Nephron progenitor cell (in vitro differentiated cells): ENCODE data around the gene ATRNL1.
"Not testable (repeated sequence)": the region's sequence is repeated elsewhere in the genome, so short reads cannot be mapped to it uniquely, and the experiment has no call there.

Source experiments
- DNase-seq: peaks from one replicate; pipeline ENCODE4 v3.0.0; 2021
- H3K27ac Mint-ChIP-seq: 2 replicates; pipeline ENCODE4 v1.8.0; 2021; ENCODE audit warnings: mild to moderate bottlenecking, moderate library complexity, mixed read lengths
- H3K27me3 Mint-ChIP-seq: 2 replicates; pipeline ENCODE4 v1.8.0; 2021; ENCODE audit warnings: mild to moderate bottlenecking, low read depth, mixed read lengths; ENCODE audit not compliant: poor library complexity
- H3K36me3 Mint-ChIP-seq: 2 replicates; pipeline ENCODE4 v1.8.0; 2021; ENCODE audit warnings: low read depth, mixed read lengths
- H3K4me1 Mint-ChIP-seq: 2 replicates; pipeline ENCODE4 v1.8.0; 2021; ENCODE audit warnings: mixed read lengths
- H3K4me3 Mint-ChIP-seq: 2 replicates; pipeline ENCODE4 v1.8.0; 2021; ENCODE audit warnings: mild to moderate bottlenecking, moderate library complexity, mixed read lengths
- H3K9me3 Mint-ChIP-seq: 2 replicates; pipeline ENCODE4 v1.8.0; 2021; ENCODE audit warnings: mild to moderate bottlenecking, moderate library complexity, mixed read lengths
- CTCF ChIP-seq: fragments of 200-600 bp; sonication (generic); IDR thresholded peaks from 2 replicates; pipeline ENCODE4 v1.5.0; 2021; ENCODE audit warnings: antibody characterized with exemption

Gene ATRNL1

GRCh38 chr10:115720121-115720520, 627.0 kb downstream of the ATRNL1 start:
- Mint-ChIP-seq H3K36me3 (no peaks in the 10 kb centered on the region), H3K27ac (no peak overlapping the region), H3K4me1 (no peaks in the 10 kb centered on the region), H3K9me3 (no peaks in the 10 kb centered on the region), H3K27me3 (no peaks in the 10 kb centered on the region), H3K4me3 (no peak overlapping the region)
- no peak for TF ChIP-seq CTCF
- no peak for DNase-seq

- Mint-ChIP-seq H3K27me3 (no peaks in the 10 kb centered on the region), H3K27ac (no peak overlapping the region), H3K4me1 (no peaks in the 10 kb centered on the region), H3K36me3 (no peaks in the 10 kb centered on the region), H3K4me3 (no peak overlapping the region), H3K9me3 (no peaks in the 10 kb centered on the region)
- no peak for TF ChIP-seq CTCF
- no peak for DNase-seq
These were observed 634.0 kb downstream of the ATRNL1 start for GRCh38 chr10:115727129-115727528.

- H3K9me3 Mint-ChIP-seq: no peaks in the 10 kb centered on the region
- no peak for DNase-seq
- no peaks in the 10 kb centered on the region for H3K36me3 Mint-ChIP-seq
- H3K4me3 Mint-ChIP-seq: no peak overlapping the region
- TF ChIP-seq CTCF: no peak
- no peaks in the 10 kb centered on the region for H3K4me1 Mint-ChIP-seq
- peaks cover 4% of the 10 kb centered on the region for H3K27me3 Mint-ChIP-seq
- no peak overlapping the region for H3K27ac Mint-ChIP-seq
These were observed 650.9 kb downstream of the ATRNL1 start for GRCh38 chr10:115744089-115744488.

GRCh38 chr10:115745943-115746342, 652.8 kb downstream of the ATRNL1 start:
- no peak overlapping the region for H3K27ac Mint-ChIP-seq
- TF ChIP-seq CTCF: no peak
- no peaks in the 10 kb centered on the region for H3K9me3 Mint-ChIP-seq
- no peak overlapping the region for H3K4me3 Mint-ChIP-seq
- no peak for DNase-seq
- no peaks in the 10 kb centered on the region for H3K36me3 Mint-ChIP-seq
- no peaks in the 10 kb centered on the region for H3K4me1 Mint-ChIP-seq
- H3K27me3 Mint-ChIP-seq: peaks cover 4% of the 10 kb centered on the region

GRCh38 chr10:115747811-115748210, 654.6 kb downstream of the ATRNL1 start:
- Mint-ChIP-seq H3K27ac (no peak overlapping the region), H3K27me3 (peaks cover 4% of the 10 kb centered on the region), H3K4me1 (no peaks in the 10 kb centered on the region), H3K4me3 (no peak overlapping the region), H3K9me3 (no peaks in the 10 kb centered on the region), H3K36me3 (no peaks in the 10 kb centered on the region)
- TF ChIP-seq CTCF: no peak
- DNase-seq: no peak

- H3K36me3 Mint-ChIP-seq, H3K4me1 Mint-ChIP-seq, H3K27ac Mint-ChIP-seq, H3K27me3 Mint-ChIP-seq, H3K4me3 Mint-ChIP-seq: not testable (repeated sequence)
- peak; percentile 4 for DNase-seq
- H3K9me3 Mint-ChIP-seq: peaks cover 16% of the 10 kb centered on the region
These were observed 665.3 kb downstream of the ATRNL1 start for GRCh38 chr10:115758488-115758887.
